Measurements from ENCODE around the gene EPB41L2.

DNA sequence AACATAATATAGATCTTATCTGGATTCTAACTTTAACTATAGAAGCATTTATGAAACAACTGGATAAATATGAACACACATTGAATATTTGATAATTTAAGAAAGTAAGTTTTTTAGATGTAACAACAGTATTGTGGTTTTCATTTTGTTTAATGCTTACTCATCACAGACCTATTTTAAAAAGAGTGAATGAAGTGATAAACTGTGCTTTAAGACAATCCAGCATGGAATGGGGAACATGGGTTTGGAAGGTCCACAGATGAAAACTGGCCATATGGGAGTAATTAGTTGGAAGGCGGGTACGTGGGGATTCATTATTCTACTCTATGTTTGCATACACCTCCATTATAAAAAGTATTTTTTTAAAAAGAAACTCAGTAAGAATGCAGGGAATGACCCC lies 21.2 kb downstream of the EPB41L2 start:
- TF ChIP-seq, protein P1, sequence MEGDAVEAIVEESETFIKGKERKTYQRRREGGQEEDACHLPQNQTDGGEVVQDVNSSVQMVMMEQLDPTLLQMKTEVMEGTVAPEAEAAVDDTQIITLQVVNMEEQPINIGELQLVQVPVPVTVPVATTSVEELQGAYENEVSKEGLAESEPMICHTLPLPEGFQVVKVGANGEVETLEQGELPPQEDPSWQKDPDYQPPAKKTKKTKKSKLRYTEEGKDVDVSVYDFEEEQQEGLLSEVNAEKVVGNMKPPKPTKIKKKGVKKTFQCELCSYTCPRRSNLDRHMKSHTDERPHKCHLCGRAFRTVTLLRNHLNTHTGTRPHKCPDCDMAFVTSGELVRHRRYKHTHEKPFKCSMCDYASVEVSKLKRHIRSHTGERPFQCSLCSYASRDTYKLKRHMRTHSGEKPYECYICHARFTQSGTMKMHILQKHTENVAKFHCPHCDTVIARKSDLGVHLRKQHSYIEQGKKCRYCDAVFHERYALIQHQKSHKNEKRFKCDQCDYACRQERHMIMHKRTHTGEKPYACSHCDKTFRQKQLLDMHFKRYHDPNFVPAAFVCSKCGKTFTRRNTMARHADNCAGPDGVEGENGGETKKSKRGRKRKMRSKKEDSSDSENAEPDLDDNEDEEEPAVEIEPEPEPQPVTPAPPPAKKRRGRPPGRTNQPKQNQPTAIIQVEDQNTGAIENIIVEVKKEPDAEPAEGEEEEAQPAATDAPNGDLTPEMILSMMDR (conservative IDR thresholded peaks at IDR 0.05; ENCODE audit: low read depth, low read length), result no peak
- no peak for TF ChIP-seq EZH2 (IDR thresholded peaks at IDR 0.05; ENCODE audit: borderline replicate concordance, low read depth, low read length, poor library complexity, severe bottlenecking)
